Measurements from ENCODE around the gene R3HDM2.

- peak; percentile 100 for TF ChIP-seq CTCF (IDR thresholded peaks at IDR 0.05; ENCODE audit: low read depth, low read length, missing input control)
- TF ChIP-seq, protein P1, sequence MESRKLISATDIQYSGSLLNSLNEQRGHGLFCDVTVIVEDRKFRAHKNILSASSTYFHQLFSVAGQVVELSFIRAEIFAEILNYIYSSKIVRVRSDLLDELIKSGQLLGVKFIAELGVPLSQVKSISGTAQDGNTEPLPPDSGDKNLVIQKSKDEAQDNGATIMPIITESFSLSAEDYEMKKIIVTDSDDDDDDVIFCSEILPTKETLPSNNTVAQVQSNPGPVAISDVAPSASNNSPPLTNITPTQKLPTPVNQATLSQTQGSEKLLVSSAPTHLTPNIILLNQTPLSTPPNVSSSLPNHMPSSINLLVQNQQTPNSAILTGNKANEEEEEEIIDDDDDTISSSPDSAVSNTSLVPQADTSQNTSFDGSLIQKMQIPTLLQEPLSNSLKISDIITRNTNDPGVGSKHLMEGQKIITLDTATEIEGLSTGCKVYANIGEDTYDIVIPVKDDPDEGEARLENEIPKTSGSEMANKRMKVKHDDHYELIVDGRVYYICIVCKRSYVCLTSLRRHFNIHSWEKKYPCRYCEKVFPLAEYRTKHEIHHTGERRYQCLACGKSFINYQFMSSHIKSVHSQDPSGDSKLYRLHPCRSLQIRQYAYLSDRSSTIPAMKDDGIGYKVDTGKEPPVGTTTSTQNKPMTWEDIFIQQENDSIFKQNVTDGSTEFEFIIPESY (IDR thresholded peaks at IDR 0.05) = no peak
- no peak for TF ChIP-seq REST (IDR thresholded peaks at IDR 0.05)
These were observed 191.8 kb downstream of the R3HDM2 start for GRCh38 chr12:57238854-57239554.

All from liver (tissue), 2 donors.